Right ventricle myocardium inferior (tissue), 1 donor: ENCODE measurements around the gene TAS2R39. TPM values are rescaled to one million over a fixed set of nuclear protein-coding genes. Genes with fewer than 3 reads are reported as not detected.
A peak's percentile ranks its signal among the peaks of the same experiment; 100 is the strongest.
"Not testable (repeated sequence)": the region's sequence is repeated elsewhere in the genome, so short reads cannot be mapped to it uniquely, and the experiment has no call there.

Experiments used
- ATAC-seq: fragments of 200-7000 bp; cut with Tn5 transposase; one replicate; pipeline ENCODE4 v1.9.1; 2020; ENCODE audit warnings: mild to moderate bottlenecking, moderate library complexity
- DNase-seq: peaks from one replicate; pipeline ENCODE4 v3.0.0; 2021; ENCODE audit errors: missing footprints
- intact Hi-C: fragments of 100-400 bp; cut with DNase I; formaldehyde crosslinking; loops from one replicate; pipeline ENCODE4 v1.11.0; 2022
- total RNA-seq: library from RNA; stranded (reverse); fragmentation: NEBNext Ultra II Directional; extraction: Animal tissue kit (Norgen Biotek cat#: 25700); gene quantifications from one replicate; pipeline ENCODE4 v1.2.1, GENCODE V29; 2021
- donor health status: DM: no; HTN: yes; CAD: no; lungs with severe emphysema.

Gene TAS2R39
- total RNA-seq, 1 donor from 2014 or later, result not detected

DNA sequence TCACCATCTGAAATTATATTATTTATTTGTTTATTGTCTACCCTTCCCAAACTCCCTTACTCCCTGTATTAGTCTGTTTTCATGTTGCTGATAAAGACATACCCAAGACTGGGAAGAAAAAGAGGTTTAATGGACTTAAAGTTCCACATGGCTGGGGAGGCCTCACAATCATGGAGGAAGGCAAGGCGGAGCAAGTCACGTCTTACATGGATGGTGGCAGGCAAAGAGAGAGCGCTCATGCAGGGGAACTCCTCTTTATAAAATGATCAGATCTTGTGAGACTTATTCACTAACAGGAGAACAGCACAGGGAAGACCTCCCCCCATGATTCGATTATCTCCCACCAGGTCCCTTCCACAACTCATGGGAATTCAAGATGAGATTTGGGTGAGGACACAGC is 30.3 kb downstream of the TAS2R39 start:
- ATAC-seq, DNase-seq: not testable (repeated sequence)
- intact Hi-C loops, result loop anchor here (10.0 kb wide), 1 partner anchor 609 kb away; no protein-coding TSS in a partner anchor

DNA sequence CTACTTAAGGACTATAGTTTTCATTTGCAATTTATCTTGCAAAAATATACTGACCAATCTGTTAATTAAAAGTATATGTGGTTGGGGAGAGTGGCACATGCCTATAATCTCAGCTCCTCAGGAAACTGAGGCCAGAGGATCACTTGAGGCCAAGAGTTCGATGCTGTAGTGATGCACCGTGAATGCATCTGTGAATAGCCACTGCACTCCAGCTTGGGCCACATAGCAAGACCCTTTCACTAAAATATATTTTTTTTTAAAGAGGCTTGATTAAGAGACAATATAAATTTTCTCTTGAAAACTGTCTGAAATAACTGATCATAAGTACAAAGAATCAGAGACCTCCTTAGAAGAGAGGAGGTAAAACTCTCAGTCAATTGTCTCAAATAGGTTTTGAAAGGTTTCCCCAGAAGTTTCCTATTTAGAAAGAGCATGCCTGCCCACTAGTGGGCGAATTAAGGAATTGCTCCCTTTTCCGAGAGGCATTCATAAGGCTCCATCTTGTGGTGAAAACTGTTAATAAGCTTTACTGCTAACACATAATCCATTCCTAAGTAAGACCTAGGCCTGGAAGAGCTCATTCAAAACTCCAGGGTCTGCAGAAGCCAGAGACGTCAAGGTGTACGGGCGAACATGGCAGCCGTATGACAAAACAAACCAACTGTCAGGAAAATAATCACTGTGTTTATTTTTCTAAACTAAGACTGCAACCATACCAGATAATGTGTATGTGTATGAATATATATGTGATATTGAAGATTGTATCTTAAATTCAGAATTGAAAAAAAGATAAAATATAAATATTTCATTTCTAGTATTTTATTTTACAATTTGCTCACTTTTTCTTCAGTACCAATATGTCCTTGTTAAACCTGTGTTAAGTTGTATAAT is 31.8 kb downstream of the TAS2R39 start:
- ATAC-seq (peak; percentile 67), DNase-seq (no peak)
- intact Hi-C loops, result loop anchor here (1.0 to 10.0 kb wide), 3 partner anchors 207 to 610 kb away; no protein-coding TSS in a partner anchor

DNA sequence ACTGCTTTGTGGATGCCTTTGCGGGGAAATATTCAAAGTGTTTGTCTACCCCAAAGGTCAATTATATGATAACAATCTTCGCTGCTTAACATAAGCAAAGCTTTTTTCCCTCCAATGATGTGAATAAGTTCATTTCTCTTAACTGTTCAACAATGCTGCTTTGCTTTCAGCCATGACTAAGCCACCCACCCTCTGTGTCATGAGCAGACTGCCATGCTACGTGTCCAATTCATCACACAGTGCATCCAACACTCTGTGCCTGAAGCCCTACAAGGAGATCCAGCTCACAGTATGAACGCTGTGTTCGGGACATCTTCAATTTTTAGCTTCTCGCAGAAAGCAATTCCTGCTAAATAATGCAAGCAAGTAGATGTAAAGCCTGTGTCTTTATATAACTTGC is 32.9 kb downstream of the TAS2R39 start:
- intact Hi-C loops, result loop anchor here (5.0 to 10.0 kb wide), 2 partner anchors 364 to 611 kb away; no protein-coding TSS in a partner anchor
- DNase-seq (no peak), ATAC-seq (no peak)

DNA sequence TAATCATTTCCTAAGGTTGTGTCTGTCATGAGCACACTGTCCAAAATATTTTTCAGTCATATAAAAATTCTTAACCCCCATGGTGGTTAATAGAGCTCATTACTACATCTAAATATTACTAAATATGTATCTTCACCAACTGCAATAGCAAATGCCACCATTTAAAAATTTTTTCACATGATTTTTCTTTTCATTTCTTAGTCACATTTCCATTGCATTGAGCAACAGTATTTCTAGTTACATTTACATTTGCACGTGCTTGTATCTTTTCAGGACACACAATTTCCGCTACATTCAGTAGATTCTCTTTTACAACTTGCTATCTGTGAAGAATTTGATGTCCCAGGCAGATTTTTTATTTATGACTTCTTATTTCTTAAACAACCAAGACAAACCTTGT is 33.5 kb downstream of the TAS2R39 start:
- intact Hi-C loops, result loop anchor here (5.0 to 10.0 kb wide), 2 partner anchors 364 to 612 kb away; no protein-coding TSS in a partner anchor
- ATAC-seq, result no peak
- no peak for DNase-seq

DNA sequence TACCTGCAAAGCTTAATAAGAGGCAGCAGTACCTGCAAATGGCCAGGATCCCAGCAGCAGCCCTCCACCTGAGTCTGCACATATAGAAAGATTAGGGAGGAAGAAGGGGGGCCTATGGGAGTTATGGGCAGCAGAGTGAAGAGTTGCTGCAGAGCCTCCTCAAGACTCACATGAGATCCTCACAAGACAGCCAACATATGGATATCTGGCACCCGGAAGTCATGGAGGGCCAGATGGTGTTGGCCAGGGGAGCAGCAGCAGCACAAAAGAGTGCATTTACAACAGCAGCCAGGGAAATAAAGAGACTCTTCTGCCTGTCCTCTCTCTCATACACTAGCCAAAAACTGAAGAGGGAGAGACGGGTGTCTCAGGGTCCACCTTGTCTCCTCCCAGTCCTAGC is 34.6 kb downstream of the TAS2R39 start:
- DNase-seq (no peak), ATAC-seq (no peak)
- intact Hi-C loops, result loop anchor here (5.0 to 10.0 kb wide), 2 partner anchors 366 to 613 kb away; no protein-coding TSS in a partner anchor

DNA sequence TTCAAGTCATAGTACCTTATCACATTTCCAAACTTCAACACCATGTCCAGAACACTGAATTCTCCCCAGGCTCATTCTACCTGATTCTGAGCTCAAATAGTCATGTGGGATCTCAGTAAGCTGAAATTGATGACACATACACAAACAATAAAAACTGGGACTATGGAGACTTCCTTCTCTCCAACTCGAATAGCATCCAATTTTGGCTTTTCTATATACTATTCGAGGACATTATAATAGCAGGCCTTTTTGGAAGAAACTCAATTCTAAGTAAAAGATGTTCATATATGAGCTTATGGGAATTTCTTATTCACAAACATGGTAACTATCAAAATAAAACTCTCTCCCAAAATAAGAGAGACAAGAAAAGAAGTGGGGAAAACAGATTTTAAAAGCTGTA is 38.1 kb downstream of the TAS2R39 start:
- ATAC-seq (no peak), DNase-seq (no peak)
- intact Hi-C loops, result no loop called here

DNA sequence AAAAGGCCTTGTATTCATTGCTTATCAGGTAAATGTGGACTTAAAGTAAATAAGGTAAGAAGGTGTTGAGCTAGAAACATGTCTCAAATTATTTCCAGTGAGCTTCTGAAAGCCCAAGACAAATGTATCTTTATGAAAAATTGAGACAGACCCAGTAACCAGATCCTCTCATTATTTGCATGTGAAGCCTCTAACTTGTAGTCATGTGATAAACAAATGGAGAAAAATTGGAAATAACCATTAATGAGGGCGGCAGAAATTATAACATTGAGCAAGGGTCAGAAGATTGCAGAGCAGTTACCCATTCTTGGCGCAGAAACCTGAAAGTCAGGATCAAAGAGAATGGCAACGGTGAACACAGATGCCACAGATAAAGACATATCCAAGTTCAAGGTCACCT is 38.5 kb downstream of the TAS2R39 start, which contains the start of gene TAS2R40:
Gene TAS2R40 (plus strand): TSS at position 301 of the 400 bp plus-strand sequence. CDS start 42 bp downstream, at position 343.
- DNase-seq (no peak), ATAC-seq (no peak)

DNA sequence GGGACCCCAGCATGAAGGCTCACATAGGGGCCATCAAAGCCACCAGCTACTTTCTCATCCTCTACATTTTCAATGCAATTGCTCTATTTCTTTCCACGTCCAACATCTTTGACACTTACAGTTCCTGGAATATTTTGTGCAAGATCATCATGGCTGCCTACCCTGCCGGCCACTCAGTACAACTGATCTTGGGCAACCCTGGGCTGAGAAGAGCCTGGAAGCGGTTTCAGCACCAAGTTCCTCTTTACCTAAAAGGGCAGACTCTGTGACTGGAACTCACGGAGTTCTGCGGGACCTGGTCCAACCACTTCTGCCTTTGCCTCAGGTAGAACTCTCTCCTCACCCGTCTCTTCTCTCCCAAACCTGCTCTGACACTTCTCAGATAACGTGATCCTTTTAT is 39.6 kb downstream of the TAS2R39 start:
- intact Hi-C loops, result no loop called here
- ATAC-seq (peak; percentile 60), DNase-seq (peak; percentile 79)

More for the DNA sequence above, 38.5 kb downstream of the TAS2R39 start, which contains the start of gene TAS2R40:
- intact Hi-C loops, result no loop called here

DNA sequence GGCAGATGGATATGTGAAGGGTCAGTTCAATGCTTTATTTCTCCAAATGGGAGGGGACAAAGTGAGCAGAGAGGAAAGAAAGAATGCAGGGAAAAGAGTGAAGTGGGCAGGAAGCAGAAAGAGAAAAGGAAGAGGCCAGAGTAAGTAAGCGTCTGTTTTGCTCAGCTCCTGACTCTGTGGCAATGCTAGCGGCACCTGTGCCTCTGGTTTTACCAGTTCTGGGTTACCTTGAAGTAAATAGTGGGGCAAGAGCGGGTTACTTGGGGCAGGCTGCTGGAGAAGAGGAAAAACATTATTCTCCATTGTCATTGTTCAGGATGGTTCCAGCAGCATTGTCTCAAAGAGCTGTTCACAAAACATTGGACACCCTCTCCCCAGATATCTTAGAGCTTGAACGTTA is 40.6 kb downstream of the TAS2R39 start:
- ATAC-seq, result no peak
- DNase-seq, result no peak
- intact Hi-C loops, result no loop called here

DNA sequence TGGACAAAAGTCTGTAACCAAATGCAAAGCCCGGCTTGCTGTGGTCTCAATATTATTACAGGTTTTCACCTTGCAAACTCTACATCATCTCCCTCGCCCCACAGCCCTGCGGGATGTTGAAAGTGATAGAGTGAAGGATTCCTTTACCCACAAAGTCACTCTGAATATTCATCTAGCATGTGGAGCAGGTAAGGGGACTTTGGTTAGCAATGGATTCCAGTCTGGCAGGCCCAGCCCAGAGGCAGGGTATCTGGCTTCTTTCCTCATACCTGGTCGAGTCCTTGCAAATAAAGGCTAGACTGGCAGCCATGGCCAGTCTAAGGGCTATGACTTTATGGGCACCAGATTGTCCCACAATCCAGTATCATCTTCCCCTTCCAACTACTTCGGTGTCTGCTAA is 41.8 kb downstream of the TAS2R39 start:
- DNase-seq, result no peak
- no peak for ATAC-seq
- intact Hi-C loops, result no loop called here

DNA sequence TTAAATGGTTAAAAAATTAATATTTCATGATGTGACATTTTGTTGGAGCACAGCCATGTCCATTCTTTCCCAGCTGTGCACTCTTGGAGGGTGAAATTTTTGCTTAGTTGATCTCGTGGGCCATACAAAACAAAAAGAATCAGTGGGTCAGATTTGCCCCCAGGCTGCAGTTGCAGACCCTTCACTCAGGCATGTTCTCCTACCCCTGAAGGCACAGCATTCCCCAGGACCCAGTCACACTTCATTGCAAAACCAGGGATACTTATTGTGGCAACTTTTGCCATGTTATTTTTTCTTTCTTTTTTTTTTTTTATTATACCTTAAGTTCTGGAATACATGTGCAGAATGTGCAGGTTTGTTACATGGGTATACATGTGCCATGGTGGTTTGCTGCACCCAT is 44.6 kb downstream of the TAS2R39 start:
- intact Hi-C loops, result no loop called here
- ATAC-seq (no peak), DNase-seq (no peak)

DNA sequence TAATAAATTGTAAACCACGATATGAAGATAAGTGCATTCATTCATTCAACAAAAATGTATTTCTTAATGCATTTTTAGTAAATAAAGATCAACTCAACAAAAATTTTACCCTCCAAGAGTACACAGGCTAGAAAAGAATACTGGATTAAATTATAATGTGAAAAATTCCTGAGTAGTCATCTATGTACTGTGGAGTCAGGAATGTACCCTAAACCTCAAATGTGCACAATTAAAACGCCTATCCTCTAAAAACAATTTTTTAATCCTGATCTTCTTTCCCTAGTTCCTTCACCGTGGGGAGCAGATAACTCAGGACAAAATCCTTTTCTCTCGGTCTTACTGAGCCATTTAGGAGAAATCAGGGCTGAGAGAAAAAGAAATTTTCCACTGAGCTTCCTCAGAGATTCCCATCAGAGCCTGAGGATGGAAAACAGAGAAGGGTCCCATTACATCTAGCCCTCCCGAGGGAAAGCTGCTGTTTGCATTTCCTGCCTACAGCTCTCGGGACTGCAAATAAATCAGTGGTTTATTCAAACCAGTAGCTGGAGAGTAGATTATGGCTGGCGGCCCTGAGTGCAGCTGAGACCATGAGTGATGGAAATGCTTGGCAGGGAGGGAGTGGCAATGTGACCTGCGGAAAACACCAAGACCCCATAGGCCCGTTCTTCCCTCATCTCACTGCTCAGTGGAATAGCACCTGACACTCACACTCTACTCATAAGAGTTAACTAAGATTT is 46.0 kb downstream of the TAS2R39 start:
- ATAC-seq (no peak), DNase-seq (no peak)
- intact Hi-C loops, result no loop called here

DNA sequence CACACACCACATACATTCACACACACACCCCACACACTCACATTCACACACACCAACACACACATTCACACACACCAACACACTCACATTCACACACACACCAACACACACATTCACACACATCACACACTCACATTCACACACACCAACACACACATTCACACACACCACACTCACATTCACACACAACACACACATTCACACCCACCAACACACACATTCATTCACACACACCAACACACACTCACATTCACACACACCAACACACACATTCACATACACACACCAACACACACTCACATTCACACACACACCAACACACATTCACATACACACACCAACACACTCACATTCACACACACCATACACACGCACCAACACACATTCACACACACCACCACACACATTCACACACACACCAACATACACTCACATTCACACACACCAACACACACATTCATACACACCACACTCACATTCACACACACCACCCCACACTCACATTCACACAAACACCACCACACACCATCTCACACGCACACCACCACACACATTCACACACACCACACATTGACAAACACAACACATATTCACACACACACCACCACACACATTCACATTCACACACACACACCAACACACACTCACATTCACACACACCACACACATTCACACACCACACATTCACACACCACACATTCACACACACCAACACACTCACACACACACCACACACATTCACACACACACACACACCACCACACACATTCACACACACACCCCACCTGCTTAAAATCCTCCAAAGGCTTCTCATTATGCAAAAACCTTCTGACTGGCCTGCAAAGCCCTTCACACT is 47.6 kb downstream of the TAS2R39 start:
- ATAC-seq, result no peak
- intact Hi-C loops, result no loop called here
- DNase-seq, result no peak

Other genes starting within 250 kb of the TAS2R39 start
- gene TRPV5, start 249.7 kb upstream of the TAS2R39 start, total RNA-seq, result not detected
- not detected for gene LLCFC1, start 243.9 kb upstream of the TAS2R39 start, total RNA-seq
- 0.62 TPM for gene KEL, start 221.1 kb upstream of the TAS2R39 start, total RNA-seq
- not detected for gene OR9A2, start 156.3 kb upstream of the TAS2R39 start, total RNA-seq
- gene OR6V1, start 131.1 kb upstream of the TAS2R39 start, total RNA-seq, result not detected
- gene PIP, start 51.3 kb upstream of the TAS2R39 start, total RNA-seq, result not detected
- gene TAS2R40, start 38.6 kb downstream of the TAS2R39 start, total RNA-seq, result not detected
- 278 TPM for gene GSTK1, start 80.0 kb downstream of the TAS2R39 start, total RNA-seq
- 14.8 TPM for gene TMEM139, start 101.5 kb downstream of the TAS2R39 start, total RNA-seq
- gene CASP2, start 104.9 kb downstream of the TAS2R39 start, total RNA-seq, result 11.8 TPM
- gene CLCN1, start 132.7 kb downstream of the TAS2R39 start, total RNA-seq, result not detected
- gene FAM131B, start 179.3 kb downstream of the TAS2R39 start, total RNA-seq, result 0.73 TPM
- 75.9 TPM for gene ZYX, start 197.9 kb downstream of the TAS2R39 start, total RNA-seq
- gene EPHA1, start 225.4 kb downstream of the TAS2R39 start, total RNA-seq, result not detected